Choroid plexus epithelial cell (primary cell): Measurements from ENCODE around the gene CRYBA2.
A peak's percentile ranks its signal among the peaks of the same experiment; 100 is the strongest.

Experiments used
- DNase-seq: peaks from one replicate; pipeline ENCODE4 v3.0.0-alpha.2; 2010; ENCODE audit warnings: low read depth
- H3K4me3 ChIP-seq: 2 replicates; pipeline ENCODE4 v1.5.1; 2011; ENCODE audit warnings: low read depth, mild to moderate bottlenecking, control low read depth, low read length, moderate library complexity
- CTCF ChIP-seq: conservative IDR thresholded peaks from 2 replicates; pipeline ENCODE4 v1.5.1; 2011; ENCODE audit warnings: low read depth, mild to moderate bottlenecking, control low read depth, inconsistent platforms, low read length, moderate library complexity

CRYBA2 gene

GRCh38 chr2:218999021-218999880 is 6.0 kb upstream of the CRYBA2 start:
- no peak for TF ChIP-seq CTCF
- H3K4me3 ChIP-seq = no peak overlapping the region
- no peak for DNase-seq

GRCh38 chr2:218998414-218999002 is 5.3 kb upstream of the CRYBA2 start:
- no peak overlapping the region for H3K4me3 ChIP-seq
- DNase-seq = no peak
- no peak for TF ChIP-seq CTCF

GRCh38 chr2:218997731-218998130 is 4.5 kb upstream of the CRYBA2 start:
- no peak for DNase-seq
- no peak overlapping the region for H3K4me3 ChIP-seq
- no peak for TF ChIP-seq CTCF

GRCh38 chr2:218996937-218997336 is 3.7 kb upstream of the CRYBA2 start:
- no peak for DNase-seq
- no peak for TF ChIP-seq CTCF

GRCh38 chr2:218995972-218996711 is 2.9 kb upstream of the CRYBA2 start:
- TF ChIP-seq CTCF = peak; percentile 78
- H3K4me3 ChIP-seq = peak overlapping the region; percentile 30
- peak; percentile 65 for DNase-seq

More at GRCh38 chr2:218996937-218997336, 3.7 kb upstream of the CRYBA2 start:
- no peak overlapping the region for H3K4me3 ChIP-seq

- TF ChIP-seq CTCF = no peak
- H3K4me3 ChIP-seq = no peak overlapping the region
- no peak for DNase-seq
Measured at GRCh38 chr2:218995561-218995960, 2.3 kb upstream of the CRYBA2 start.
